Liver (tissue), 3 donors: ENCODE data around the gene KRTAP5-3.

Experiments
- EGR1 ChIP-seq, 2 donors: IDR thresholded peaks; 2 replicates each; pipeline ENCODE4 v1.6.1; 2016 to 2018; ENCODE audit warnings: antibody characterized with exemption in 2 of 2, low read depth in 2 of 2
- FOXA1 ChIP-seq: IDR thresholded peaks from 2 replicates; pipeline ENCODE4 v1.6.1; 2016; ENCODE audit warnings: antibody characterized with exemption
- NR2F2 ChIP-seq: IDR thresholded peaks from 2 replicates; pipeline ENCODE4 v1.6.1; 2016; ENCODE audit warnings: antibody characterized with exemption
- RAD21 ChIP-seq, 2 donors: IDR thresholded peaks; 2 replicates each; pipeline ENCODE4 v1.6.1; 2016; ENCODE audit warnings: antibody characterized with exemption in 2 of 2, mild to moderate bottlenecking in 2 of 2
- TF ChIP-seq, protein P1 (sequence below): fragments of 150-350 bp; IDR thresholded peaks from 2 replicates; pipeline ENCODE4 v1.5.1; 2017; ENCODE audit warnings: improper control_type of control experiment, low read depth, low read length; ENCODE audit not compliant: missing input control
- TF ChIP-seq, protein P2 (sequence below): IDR thresholded peaks from 2 replicates; pipeline ENCODE4 v1.6.1; 2016; ENCODE audit warnings: antibody characterized with exemption
- donor health status: healthy.
- donor health status: healthy.

- TF ChIP-seq, protein P1, sequence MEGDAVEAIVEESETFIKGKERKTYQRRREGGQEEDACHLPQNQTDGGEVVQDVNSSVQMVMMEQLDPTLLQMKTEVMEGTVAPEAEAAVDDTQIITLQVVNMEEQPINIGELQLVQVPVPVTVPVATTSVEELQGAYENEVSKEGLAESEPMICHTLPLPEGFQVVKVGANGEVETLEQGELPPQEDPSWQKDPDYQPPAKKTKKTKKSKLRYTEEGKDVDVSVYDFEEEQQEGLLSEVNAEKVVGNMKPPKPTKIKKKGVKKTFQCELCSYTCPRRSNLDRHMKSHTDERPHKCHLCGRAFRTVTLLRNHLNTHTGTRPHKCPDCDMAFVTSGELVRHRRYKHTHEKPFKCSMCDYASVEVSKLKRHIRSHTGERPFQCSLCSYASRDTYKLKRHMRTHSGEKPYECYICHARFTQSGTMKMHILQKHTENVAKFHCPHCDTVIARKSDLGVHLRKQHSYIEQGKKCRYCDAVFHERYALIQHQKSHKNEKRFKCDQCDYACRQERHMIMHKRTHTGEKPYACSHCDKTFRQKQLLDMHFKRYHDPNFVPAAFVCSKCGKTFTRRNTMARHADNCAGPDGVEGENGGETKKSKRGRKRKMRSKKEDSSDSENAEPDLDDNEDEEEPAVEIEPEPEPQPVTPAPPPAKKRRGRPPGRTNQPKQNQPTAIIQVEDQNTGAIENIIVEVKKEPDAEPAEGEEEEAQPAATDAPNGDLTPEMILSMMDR = no peak
- no peak for TF ChIP-seq EGR1 (IDR thresholded peaks at IDR 0.05; ENCODE audit: low read depth in 2 of 2)
- no peak for TF ChIP-seq RAD21 (IDR thresholded peaks at IDR 0.05)
- no peak for TF ChIP-seq FOXA1
- TF ChIP-seq, protein P2, sequence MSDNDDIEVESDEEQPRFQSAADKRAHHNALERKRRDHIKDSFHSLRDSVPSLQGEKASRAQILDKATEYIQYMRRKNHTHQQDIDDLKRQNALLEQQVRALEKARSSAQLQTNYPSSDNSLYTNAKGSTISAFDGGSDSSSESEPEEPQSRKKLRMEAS = no peak
- TF ChIP-seq NR2F2 = no peak
These were observed 30.1 kb upstream of the KRTAP5-3 start for GRCh38 chr11:1638344-1638743.
